ENCODE results near the gene MAP3K12. TPM values are rescaled to one million over a fixed set of nuclear protein-coding genes. Genes with fewer than 3 reads are reported as not detected.
A peak's percentile ranks its signal among the peaks of the same experiment; 100 is the strongest.

Gene MAP3K12
- total RNA-seq, 2 donors from 2014 or later: 27.9 to 36.8 TPM

- H3K4me1 ChIP-seq (ENCODE audit: control insufficient read depth in 1 of 2, low read depth in 2 of 2): peaks cover 0 to 12% of the 10 kb centered on the region in 2 donors
- TF ChIP-seq CTCF (IDR thresholded peaks at IDR 0.05): no peak
- ATAC-seq (ENCODE audit: insufficient number of reproducible peaks, low FRiP score, low read depth) (no peak), DNase-seq (ENCODE audit: low spot score) (no peak)
- H3K9me3 ChIP-seq: no peaks in the 10 kb centered on the region
- peak overlapping the region in 1 of 2 donors; percentile 23 for H3K27ac ChIP-seq
- no peaks in the 10 kb centered on the region for H3K27me3 ChIP-seq (replicated peaks; ENCODE audit: insufficient read depth)
- peaks cover 83% of the 10 kb centered on the region for H3K36me3 ChIP-seq
- no peak overlapping the region for H3K4me3 ChIP-seq
These were observed 18.5 kb downstream of the MAP3K12 start for GRCh38 chr12:53480491-53481442.

- Histone ChIP-seq H3K4me3 (no peak overlapping the region), H3K27me3 (replicated peaks; ENCODE audit: insufficient read depth) (no peaks in the 10 kb centered on the region), H3K36me3 (peaks cover 88% of the 10 kb centered on the region), H3K4me1 (ENCODE audit: control insufficient read depth in 1 of 2, low read depth in 2 of 2) (peaks cover 5 to 22% of the 10 kb centered on the region in 2 donors), H3K27ac (peak overlapping the region in 1 of 2 donors; percentile 23), H3K9me3 (no peaks in the 10 kb centered on the region)
- TF ChIP-seq CTCF (IDR thresholded peaks at IDR 0.05): no peak
- no peak for ATAC-seq (ENCODE audit: insufficient number of reproducible peaks, low FRiP score, low read depth)
- DNase-seq (ENCODE audit: low spot score): no peak
These were observed 19.9 kb downstream of the MAP3K12 start for GRCh38 chr12:53479331-53479730.

GRCh38 chr12:53478865-53479264, 20.4 kb downstream of the MAP3K12 start:
- Histone ChIP-seq H3K4me3 (no peak overlapping the region), H3K27ac (peak overlapping the region; percentile 18 to 23), H3K4me1 (ENCODE audit: control insufficient read depth in 1 of 2, low read depth in 2 of 2) (peaks cover 7 to 27% of the 10 kb centered on the region in 2 donors), H3K36me3 (peaks cover 88% of the 10 kb centered on the region), H3K9me3 (no peaks in the 10 kb centered on the region), H3K27me3 (replicated peaks; ENCODE audit: insufficient read depth) (no peaks in the 10 kb centered on the region)
- ATAC-seq (ENCODE audit: insufficient number of reproducible peaks, low FRiP score, low read depth): no peak
- DNase-seq (ENCODE audit: low spot score): no peak
- no peak for TF ChIP-seq CTCF (IDR thresholded peaks at IDR 0.05)

- Histone ChIP-seq H3K36me3 (peaks cover 80% of the 10 kb centered on the region), H3K9me3 (no peaks in the 10 kb centered on the region), H3K27ac (peak overlapping the region; percentile 8 to 29), H3K27me3 (replicated peaks; ENCODE audit: insufficient read depth) (no peaks in the 10 kb centered on the region), H3K4me3 (no peak overlapping the region), H3K4me1 (ENCODE audit: control insufficient read depth in 1 of 2, low read depth in 2 of 2) (peaks cover 13 to 41% of the 10 kb centered on the region in 2 donors)
- no peak for TF ChIP-seq CTCF (IDR thresholded peaks at IDR 0.05)
- DNase-seq (ENCODE audit: low spot score): no peak
- no peak for ATAC-seq (ENCODE audit: insufficient number of reproducible peaks, low FRiP score, low read depth)
These were observed 22.5 kb downstream of the MAP3K12 start for GRCh38 chr12:53476769-53477209.

- TF ChIP-seq CTCF (IDR thresholded peaks at IDR 0.05): no peak
- peak overlapping the region in 1 of 2 donors; percentile 26 for H3K27ac ChIP-seq
- DNase-seq (ENCODE audit: low spot score): no peak
- no peaks in the 10 kb centered on the region for H3K9me3 ChIP-seq
- H3K4me3 ChIP-seq: no peak overlapping the region
- H3K27me3 ChIP-seq (replicated peaks; ENCODE audit: insufficient read depth): no peaks in the 10 kb centered on the region
- H3K36me3 ChIP-seq: peaks cover 76% of the 10 kb centered on the region
- ATAC-seq (ENCODE audit: insufficient number of reproducible peaks, low FRiP score, low read depth): no peak
- peaks cover 13 to 41% of the 10 kb centered on the region in 2 donors for H3K4me1 ChIP-seq (ENCODE audit: control insufficient read depth in 1 of 2, low read depth in 2 of 2)
These were observed 24.4 kb downstream of the MAP3K12 start for GRCh38 chr12:53474819-53475218.

Data from thoracic aorta (tissue), 2 donors.